SK-N-MC (cell line): ENCODE measurements around the gene LRRFIP1.
"Not testable (repeated sequence)": the region's sequence is repeated elsewhere in the genome, so short reads cannot be mapped to it uniquely, and the experiment has no call there.

Source experiments
- DNase-seq: peaks from one replicate; pipeline ENCODE4 v3.0.0-alpha.2; 2011; ENCODE audit warnings: low read depth, low spot score
- H3K27ac ChIP-seq: fragments of 200-600 bp; sonication (generic); 2 replicates; pipeline ENCODE4 v1.5.1; 2016; ENCODE audit warnings: mixed run types
- H3K36me3 ChIP-seq: fragments of 200-600 bp; sonication (generic); 2 replicates; pipeline ENCODE4 v1.6.1; 2017; ENCODE audit warnings: antibody characterized with exemption, low read length, mixed read lengths; ENCODE audit not compliant: insufficient read depth
- H3K4me3 ChIP-seq: fragments of 200-600 bp; sonication (generic); 2 replicates; pipeline ENCODE4 v1.5.1; 2016
- H3K9ac ChIP-seq: fragments of 200-600 bp; sonication (generic); 2 replicates; pipeline ENCODE4 v1.8.0; 2017; ENCODE audit warnings: mixed run types, mixed read lengths; ENCODE audit not compliant: insufficient read length
- H3K9me3 ChIP-seq: fragments of 200-600 bp; sonication (generic); 2 replicates; pipeline ENCODE4 v1.6.1; 2017; ENCODE audit warnings: low read depth, mild to moderate bottlenecking, antibody characterized with exemption, low read length, moderate library complexity, mixed read lengths
- EZH2 ChIP-seq: fragments of 200-600 bp; sonication (generic); IDR thresholded peaks from one replicate; pipeline ENCODE4 v1.6.1; 2017; ENCODE audit warnings: antibody characterized with exemption
- FOXP2 ChIP-seq: optimal IDR thresholded peaks from 2 replicates; pipeline ENCODE3; 2011; ENCODE audit warnings: mild to moderate bottlenecking, moderate library complexity; ENCODE audit not compliant: insufficient read depth; ENCODE audit errors: extremely low read length, control extremely low read depth
- POLR2AphosphoS5 ChIP-seq: IDR thresholded peaks from 2 replicates; pipeline ENCODE4 v1.6.1; 2012; ENCODE audit warnings: mild to moderate bottlenecking, low read depth, low read length, borderline replicate concordance

Gene LRRFIP1

DNA sequence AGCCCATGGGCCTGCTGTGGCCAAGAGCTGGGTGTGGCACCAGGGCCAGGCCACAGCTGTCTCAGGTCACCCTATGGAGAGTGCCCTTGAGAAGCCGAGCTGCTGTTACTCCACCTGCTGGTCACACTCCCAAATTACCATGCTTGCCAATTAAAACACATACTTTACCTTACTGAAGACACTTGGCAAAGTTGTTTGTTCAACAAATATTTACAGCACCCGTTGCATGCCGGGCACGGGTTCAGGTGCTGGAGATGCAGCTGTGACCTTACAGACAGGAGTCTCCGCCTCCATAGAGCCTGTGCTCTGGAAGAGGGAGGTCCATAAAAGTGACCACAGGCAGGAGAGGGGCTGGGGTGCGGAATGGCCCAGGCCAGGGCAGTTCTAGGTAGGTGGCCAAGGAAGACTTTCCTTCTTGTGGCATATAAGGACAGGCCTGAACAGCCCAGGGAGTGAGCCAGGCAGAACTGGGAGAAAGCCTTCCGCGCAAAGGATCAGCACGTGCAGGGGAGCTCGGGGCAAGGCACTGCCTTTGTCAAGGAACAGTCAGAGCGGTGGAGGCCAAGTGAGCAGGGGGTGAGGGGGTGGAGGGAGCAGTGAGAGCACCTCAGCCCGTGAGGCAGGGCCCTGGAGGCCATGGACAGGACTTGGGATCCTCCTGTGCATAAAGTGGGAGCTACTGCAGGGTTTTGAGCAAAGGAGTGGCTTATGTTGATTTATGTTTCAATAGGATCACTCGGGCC lies 147.6 kb downstream of the LRRFIP1 start:
- Histone ChIP-seq H3K4me3 (no peak overlapping the region), H3K36me3 (peaks cover 6% of the 10 kb centered on the region; the same call in 1 of the 2 replicates), H3K9ac (no peak overlapping the region), H3K27ac (no peak overlapping the region), H3K9me3 (0 out of 2 replicates have a peak, but pooled peaks cover 3% of the 10 kb centered on the region)
- no peak for DNase-seq
- no peak for TF ChIP-seq EZH2
- TF ChIP-seq FOXP2 = no peak
- no peak for TF ChIP-seq POLR2AphosphoS5

DNA sequence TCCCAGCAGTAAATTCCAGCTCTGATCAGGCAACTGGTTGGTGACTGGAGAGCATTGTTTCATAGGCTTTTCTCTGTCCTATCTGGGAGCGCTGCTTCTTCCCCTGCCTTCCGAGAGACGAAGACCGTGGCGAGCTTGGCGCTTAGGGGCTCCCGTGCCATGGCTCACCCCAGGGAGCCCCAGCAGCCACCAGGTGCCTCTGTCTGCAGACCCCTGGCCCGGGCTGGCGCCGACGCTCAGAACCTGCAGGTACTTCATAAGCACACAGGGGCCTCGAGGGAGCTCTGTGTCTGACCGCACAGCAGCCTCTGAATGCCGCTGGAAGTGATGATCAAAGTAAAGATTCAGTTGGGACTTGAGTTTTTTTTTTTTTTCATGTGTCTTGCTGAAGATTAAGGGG lies 152.1 kb downstream of the LRRFIP1 start:
- 0 out of 2 replicates have a peak, but pooled peaks cover 3% of the 10 kb centered on the region for H3K9me3 ChIP-seq
- H3K9ac ChIP-seq = no peak overlapping the region
- no peak for DNase-seq
- peaks cover 6% of the 10 kb centered on the region; the same call in 1 of the 2 replicates for H3K36me3 ChIP-seq
- no peak overlapping the region for H3K4me3 ChIP-seq
- no peak for TF ChIP-seq EZH2
- TF ChIP-seq FOXP2 = no peak
- no peak for TF ChIP-seq POLR2AphosphoS5
- no peak overlapping the region for H3K27ac ChIP-seq

DNA sequence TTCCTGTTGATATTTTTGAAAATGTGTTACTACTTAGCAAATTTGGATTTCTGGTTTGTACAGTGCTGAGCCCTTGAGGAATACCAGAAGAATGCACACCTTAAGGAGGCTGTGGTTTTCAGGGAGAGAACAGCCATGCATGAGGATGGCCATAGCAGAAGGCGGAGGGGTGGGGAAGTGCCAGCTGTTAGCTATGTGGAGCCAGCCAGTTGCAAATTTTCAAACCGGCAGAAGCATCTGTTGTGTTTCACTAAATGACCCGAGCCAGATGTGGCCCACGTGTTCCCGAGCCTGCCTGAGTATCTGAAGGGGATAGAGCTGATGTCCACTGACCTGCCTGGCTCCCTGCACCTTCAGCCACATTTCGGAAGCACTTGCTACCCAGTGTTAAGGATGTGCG lies 154.8 kb downstream of the LRRFIP1 start:
- TF ChIP-seq FOXP2 (no peak), POLR2AphosphoS5 (no peak), EZH2 (no peak)
- Histone ChIP-seq H3K36me3 (peaks cover 6% of the 10 kb centered on the region; the same call in 1 of the 2 replicates), H3K9me3 (0 out of 2 replicates have a peak, but pooled peaks cover 3% of the 10 kb centered on the region), H3K4me3 (no peak overlapping the region), H3K27ac (no peak overlapping the region), H3K9ac (no peak overlapping the region)
- DNase-seq = no peak

DNA sequence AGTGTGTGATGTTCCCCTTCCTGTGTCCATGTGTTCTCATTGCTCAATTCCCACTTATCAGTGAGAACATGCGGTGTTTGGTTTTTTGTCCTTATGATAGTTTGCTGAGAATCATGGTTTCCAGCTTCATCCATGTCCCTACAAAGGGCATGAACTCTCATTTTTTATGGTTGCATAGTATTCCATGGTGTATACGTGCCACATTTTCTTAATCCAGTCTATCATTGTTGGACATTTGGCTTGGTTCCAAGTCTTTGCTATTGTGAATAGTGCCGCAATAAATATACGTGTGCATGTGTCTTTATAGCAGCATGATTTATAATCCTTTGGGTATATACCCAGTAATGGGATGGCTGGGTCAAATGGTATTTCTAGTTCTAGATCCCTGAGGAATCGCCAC lies 156.3 kb downstream of the LRRFIP1 start:
- H3K27ac ChIP-seq, DNase-seq, H3K9ac ChIP-seq, H3K9me3 ChIP-seq, H3K4me3 ChIP-seq, H3K36me3 ChIP-seq: not testable (repeated sequence)

DNA sequence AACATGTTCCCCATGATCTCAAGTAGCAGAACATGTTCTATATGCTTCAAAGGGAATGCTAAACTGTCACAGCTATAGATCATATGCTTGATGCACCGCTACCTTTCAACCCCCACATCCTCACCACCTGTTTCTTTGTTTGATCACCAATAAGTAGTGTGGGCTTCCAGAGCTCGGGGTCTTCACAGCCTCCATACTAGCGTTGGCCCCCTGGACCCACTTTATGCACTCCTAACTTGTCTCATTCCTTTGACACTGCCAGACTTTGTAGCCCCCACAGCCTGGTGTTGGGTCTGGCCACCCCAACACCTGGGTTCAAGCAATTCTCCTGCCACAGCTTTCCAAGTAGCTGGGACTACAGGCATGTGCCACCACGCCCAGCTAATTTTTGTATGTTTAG lies 159.5 kb downstream of the LRRFIP1 start:
- DNase-seq = no peak
- H3K9me3 ChIP-seq = no peaks in the 10 kb centered on the region
- H3K9ac ChIP-seq = no peak overlapping the region
- no peaks in the 10 kb centered on the region; the same call in 1 of the 2 replicates for H3K36me3 ChIP-seq
- no peak overlapping the region for H3K27ac ChIP-seq
- H3K4me3 ChIP-seq = no peak overlapping the region
- TF ChIP-seq FOXP2 = no peak
- TF ChIP-seq EZH2 = no peak

DNA sequence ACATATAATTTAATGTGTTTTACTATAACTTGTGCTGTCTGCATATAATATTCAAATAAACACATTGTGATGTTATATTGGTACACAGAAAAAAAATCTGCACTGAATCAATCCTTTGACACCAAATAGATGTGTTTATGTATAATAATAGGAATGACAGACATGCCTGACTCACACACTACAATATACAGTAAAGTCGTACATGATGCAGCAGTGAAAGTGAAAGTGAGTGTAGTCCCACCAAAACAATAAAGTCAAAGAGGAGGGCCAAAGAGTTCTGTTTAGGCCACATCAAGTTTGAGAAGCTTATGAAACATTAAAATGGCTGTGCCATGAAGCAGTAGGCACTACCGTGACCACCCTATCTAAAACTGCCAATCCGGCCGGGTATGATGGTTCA lies 163.0 kb downstream of the LRRFIP1 start:
- no peak overlapping the region for H3K27ac ChIP-seq
- H3K36me3 ChIP-seq = no peaks in the 10 kb centered on the region
- no peak overlapping the region for H3K4me3 ChIP-seq
- no peak for TF ChIP-seq FOXP2
- TF ChIP-seq POLR2AphosphoS5 = no peak
- no peak for TF ChIP-seq EZH2
- no peaks in the 10 kb centered on the region for H3K9me3 ChIP-seq
- DNase-seq = no peak
- no peak overlapping the region for H3K9ac ChIP-seq

DNA sequence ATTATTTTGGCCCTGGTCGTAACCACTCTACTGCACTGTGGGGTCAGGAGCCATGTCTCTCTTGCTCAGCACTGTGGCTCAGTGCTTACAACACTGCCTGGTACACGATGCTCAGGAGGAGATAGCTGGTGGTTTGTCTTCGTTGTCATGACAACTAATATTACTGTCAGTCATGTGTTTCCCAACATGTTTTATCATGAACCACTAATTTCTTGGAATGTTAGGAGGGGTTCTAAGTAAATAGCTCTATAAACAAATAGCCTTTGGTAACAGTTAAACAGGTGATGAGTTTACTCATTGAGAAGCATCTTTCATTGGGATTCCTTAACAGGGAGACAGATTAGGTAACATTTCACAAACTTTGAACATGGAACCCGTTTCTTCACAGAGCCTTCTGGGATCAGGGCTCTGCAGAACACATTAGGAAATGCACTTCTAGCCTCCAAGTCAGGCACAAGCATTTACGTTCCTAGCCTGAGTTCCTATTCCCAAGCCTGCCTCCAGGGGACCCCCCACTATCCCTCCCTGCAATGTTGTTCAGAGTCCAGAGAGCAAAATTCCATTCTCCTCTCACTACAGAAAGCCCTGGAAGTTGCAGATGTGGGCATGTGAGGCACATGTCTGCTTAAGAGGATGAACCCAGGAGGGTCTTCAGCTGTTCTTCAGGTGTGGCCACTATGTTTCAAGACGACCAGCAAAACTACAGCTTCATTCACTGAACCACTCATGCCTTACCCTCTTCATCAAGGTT lies 164.8 kb downstream of the LRRFIP1 start:
- Histone ChIP-seq H3K4me3 (no peak overlapping the region), H3K27ac (no peak overlapping the region), H3K9me3 (no peaks in the 10 kb centered on the region), H3K9ac (no peak overlapping the region), H3K36me3 (no peaks in the 10 kb centered on the region)
- TF ChIP-seq FOXP2 (no peak), EZH2 (no peak), POLR2AphosphoS5 (no peak)
- DNase-seq = no peak

DNA sequence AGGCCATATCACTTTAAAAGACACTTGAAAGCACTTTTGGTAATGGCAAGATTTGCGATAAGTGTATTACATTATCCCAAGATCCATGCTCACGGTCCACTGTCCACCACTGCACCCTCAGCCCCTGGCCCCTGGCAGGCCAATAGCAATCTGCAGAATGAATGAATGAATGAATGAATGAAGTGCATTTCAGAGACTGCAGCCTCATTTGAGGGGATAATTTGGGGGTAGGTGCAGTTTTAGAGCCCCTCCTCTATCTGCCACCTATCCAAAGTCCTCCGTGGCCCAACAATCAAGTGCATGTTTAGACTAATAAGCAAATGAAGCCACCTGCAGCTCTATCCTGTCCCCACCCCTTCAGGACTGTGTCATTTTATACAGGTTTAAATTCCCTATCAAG lies 169.9 kb downstream of the LRRFIP1 start:
- Histone ChIP-seq H3K36me3 (no peaks in the 10 kb centered on the region), H3K9me3 (no peaks in the 10 kb centered on the region), H3K27ac (no peak overlapping the region), H3K4me3 (no peak overlapping the region), H3K9ac (no peak overlapping the region)
- TF ChIP-seq POLR2AphosphoS5 (no peak), EZH2 (no peak), FOXP2 (no peak)
- no peak for DNase-seq
